GM12878 (cell line): ENCODE results near the gene PGBD5.

Source experiments
- EP300 ChIP-seq, 2 experiments: fragments of 150-350 bp in 1 of 2; IDR thresholded peaks; 2 replicates each; pipeline ENCODE4 v1.6.1; 2011 to 2012; ENCODE audit warnings: low read depth in 2 of 2, low read length in 2 of 2, borderline replicate concordance in 1 of 2, improper control_type of control experiment in 1 of 2, inconsistent platforms in 1 of 2; ENCODE audit not compliant: control insufficient read depth in 1 of 2
- LARP7 ChIP-seq: fragments of 450-650 bp; IDR thresholded peaks from 2 replicates; pipeline ENCODE4 v1.6.1; 2017; ENCODE audit warnings: mild to moderate bottlenecking
- NFYB ChIP-seq: IDR thresholded peaks from 2 replicates; pipeline ENCODE4 v1.6.1; 2011; ENCODE audit warnings: low read depth, mild to moderate bottlenecking, low read length, improper control_type of control experiment, moderate library complexity; ENCODE audit not compliant: insufficient read depth
- TF ChIP-seq, protein P1 (sequence below): IDR thresholded peaks from 2 replicates; pipeline ENCODE4 v1.6.1; 2012; ENCODE audit warnings: mild to moderate bottlenecking, low read depth, low read length
- TF ChIP-seq, protein P2 (sequence below), 3 experiments: IDR thresholded peaks in 2 of 3; conservative IDR thresholded peaks in 1 of 3; 2 replicates each; pipeline ENCODE4 v1.5.1; 2011; ENCODE audit warnings: low read depth in 3 of 3, low read length in 3 of 3, mild to moderate bottlenecking in 3 of 3, control low read depth in 2 of 3, moderate library complexity in 2 of 3, inconsistent platforms in 1 of 3, mixed read lengths in 1 of 3; ENCODE audit not compliant: control insufficient read depth in 2 of 3, insufficient read depth in 1 of 3; ENCODE audit errors: extremely low read depth in 1 of 3

DNA sequence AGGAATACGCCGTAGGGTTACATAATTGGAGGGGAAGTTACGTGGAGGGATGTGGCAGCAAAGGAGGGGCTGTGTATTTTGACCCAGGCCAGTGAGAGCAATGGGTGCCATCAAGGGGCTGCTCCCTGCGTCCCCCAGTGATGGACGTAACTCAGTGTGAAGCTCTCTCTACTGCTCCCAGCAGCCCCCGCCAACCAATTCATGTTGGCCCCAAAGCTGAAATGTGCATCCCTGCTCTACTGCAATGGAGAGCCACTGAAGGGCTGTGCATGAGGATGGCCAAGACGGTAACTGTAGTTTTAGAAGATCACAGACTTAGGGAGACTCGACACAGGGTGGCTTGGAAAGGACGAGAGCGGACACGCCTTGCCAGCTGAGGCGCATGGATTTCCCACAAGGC lies 38.3 kb downstream of the PGBD5 start:
- TF ChIP-seq, protein P1, sequence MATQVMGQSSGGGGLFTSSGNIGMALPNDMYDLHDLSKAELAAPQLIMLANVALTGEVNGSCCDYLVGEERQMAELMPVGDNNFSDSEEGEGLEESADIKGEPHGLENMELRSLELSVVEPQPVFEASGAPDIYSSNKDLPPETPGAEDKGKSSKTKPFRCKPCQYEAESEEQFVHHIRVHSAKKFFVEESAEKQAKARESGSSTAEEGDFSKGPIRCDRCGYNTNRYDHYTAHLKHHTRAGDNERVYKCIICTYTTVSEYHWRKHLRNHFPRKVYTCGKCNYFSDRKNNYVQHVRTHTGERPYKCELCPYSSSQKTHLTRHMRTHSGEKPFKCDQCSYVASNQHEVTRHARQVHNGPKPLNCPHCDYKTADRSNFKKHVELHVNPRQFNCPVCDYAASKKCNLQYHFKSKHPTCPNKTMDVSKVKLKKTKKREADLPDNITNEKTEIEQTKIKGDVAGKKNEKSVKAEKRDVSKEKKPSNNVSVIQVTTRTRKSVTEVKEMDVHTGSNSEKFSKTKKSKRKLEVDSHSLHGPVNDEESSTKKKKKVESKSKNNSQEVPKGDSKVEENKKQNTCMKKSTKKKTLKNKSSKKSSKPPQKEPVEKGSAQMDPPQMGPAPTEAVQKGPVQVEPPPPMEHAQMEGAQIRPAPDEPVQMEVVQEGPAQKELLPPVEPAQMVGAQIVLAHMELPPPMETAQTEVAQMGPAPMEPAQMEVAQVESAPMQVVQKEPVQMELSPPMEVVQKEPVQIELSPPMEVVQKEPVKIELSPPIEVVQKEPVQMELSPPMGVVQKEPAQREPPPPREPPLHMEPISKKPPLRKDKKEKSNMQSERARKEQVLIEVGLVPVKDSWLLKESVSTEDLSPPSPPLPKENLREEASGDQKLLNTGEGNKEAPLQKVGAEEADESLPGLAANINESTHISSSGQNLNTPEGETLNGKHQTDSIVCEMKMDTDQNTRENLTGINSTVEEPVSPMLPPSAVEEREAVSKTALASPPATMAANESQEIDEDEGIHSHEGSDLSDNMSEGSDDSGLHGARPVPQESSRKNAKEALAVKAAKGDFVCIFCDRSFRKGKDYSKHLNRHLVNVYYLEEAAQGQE, result no peak
- TF ChIP-seq, protein P2, sequence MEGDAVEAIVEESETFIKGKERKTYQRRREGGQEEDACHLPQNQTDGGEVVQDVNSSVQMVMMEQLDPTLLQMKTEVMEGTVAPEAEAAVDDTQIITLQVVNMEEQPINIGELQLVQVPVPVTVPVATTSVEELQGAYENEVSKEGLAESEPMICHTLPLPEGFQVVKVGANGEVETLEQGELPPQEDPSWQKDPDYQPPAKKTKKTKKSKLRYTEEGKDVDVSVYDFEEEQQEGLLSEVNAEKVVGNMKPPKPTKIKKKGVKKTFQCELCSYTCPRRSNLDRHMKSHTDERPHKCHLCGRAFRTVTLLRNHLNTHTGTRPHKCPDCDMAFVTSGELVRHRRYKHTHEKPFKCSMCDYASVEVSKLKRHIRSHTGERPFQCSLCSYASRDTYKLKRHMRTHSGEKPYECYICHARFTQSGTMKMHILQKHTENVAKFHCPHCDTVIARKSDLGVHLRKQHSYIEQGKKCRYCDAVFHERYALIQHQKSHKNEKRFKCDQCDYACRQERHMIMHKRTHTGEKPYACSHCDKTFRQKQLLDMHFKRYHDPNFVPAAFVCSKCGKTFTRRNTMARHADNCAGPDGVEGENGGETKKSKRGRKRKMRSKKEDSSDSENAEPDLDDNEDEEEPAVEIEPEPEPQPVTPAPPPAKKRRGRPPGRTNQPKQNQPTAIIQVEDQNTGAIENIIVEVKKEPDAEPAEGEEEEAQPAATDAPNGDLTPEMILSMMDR (IDR thresholded peaks at IDR 0.05 in 2 of 3, conservative IDR thresholded peaks at IDR 0.05 in 1 of 3; ENCODE audit: control insufficient read depth in 2 of 3, extremely low read depth in 1 of 3, insufficient read depth in 1 of 3, low read depth in 3 of 3, low read length in 3 of 3), result no peak
- TF ChIP-seq NFYB (no peak), EP300 (IDR thresholded peaks at IDR 0.05; ENCODE audit: borderline replicate concordance in 1 of 2, control insufficient read depth in 1 of 2, low read depth in 2 of 2, low read length in 2 of 2) (no peak), LARP7 (no peak)
